ENCODE results near the gene KCTD11. TPM values are rescaled to one million over a fixed set of nuclear protein-coding genes. Genes with fewer than 3 reads are reported as not detected.

Gene KCTD11
- total RNA-seq, 1 experiment from 2014 or later, result 5.4 TPM

DNA sequence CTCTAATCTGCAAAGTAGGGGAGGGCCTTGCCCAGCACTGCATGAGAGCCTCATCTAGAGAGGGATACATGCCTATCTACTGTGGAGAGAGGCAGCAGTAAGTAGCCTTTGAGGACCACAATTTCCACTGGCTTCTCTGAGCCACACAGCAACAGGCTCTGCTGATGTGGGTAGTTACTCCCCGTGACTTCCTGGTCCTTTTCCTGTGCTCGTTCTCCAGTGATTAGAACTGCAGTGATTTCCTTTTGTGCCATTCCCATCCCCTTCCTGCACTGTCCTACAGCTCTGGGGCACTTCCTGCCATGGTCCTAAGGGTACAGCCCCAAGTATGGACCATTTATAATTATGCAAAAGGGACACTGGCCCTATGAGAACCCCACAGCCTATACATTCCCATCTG lies 39.3 kb downstream of the KCTD11 start (continued):
- no peak for TF ChIP-seq ELF1 (IDR thresholded peaks at IDR 0.05; ENCODE audit: borderline replicate concordance, low read depth)

DNA sequence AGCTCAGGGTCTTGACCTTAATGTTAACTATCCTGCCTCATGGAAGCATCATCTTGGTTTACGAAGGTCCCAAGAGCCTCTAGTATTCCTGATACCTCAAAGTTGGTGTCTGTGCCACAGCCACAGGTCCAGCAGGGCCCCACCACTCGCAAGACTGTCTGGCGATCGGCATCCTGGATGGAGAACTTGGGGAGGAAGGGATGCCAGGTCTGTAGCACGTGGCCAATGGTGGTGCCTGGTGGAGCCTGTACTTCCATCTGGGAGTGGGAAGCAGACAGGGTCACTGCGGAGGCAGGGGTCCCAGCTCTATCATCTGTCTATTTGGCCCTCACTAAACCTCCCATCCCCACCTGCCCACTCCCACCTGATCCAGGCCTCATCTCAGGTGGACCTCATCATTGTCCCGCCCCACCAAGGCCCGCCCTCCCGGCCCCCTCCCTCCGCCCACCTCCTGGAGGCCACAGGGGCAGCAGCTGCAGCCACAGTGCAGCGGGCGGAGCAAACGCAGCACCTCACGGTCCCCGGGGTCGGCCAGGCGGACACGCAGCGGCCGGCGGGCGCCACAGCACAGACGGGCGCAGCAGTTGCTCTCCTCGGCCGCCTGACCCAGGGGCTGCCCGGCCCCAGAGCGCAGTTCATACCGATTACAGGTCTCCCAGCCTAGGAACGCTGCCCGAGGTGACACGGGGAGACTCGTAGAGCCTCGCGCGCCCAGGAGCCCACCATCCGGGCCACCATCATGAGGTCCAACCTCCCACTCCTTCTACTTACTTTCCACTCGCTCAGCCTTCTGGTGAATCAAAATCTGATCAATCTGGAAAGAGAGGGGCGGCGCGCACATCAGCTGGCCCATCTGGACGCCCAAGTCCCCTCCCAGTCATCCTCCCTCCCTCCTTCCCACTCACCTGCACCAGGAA lies 41.0 kb downstream of the KCTD11 start:
- Histone ChIP-seq H3K4me1 (ENCODE audit: control insufficient read depth in 1 of 2, insufficient read depth in 2 of 2, low read length in 2 of 2) (peaks cover 7 to 22% of the 10 kb centered on the region in 2 experiments; a peak in 3 of 4 replicates), H3K27ac (ENCODE audit: low read depth, low read length) (peak overlapping the region; percentile 93), H3K36me3 (ENCODE audit: control insufficient read depth in 1 of 2, insufficient read depth in 2 of 2, low read length in 2 of 2) (peaks cover 10 to 18% of the 10 kb centered on the region in 2 experiments; a peak in 3 of 4 replicates), H3K9ac (ENCODE audit: low read length) (peak overlapping the region; percentile 75), H4K20me1 (ENCODE audit: insufficient read depth) (no peaks in the 10 kb centered on the region), H2AFZ (ENCODE audit: low read depth, low read length, poor library complexity, severe bottlenecking) (no peak overlapping the region), H3K4me3 (replicated peaks in 1 of 2; ENCODE audit: low read depth in 1 of 2, low read length in 2 of 2) (peak overlapping the region; percentile 58 to 84), H3K79me2 (ENCODE audit: insufficient read depth, low read length) (0 out of 2 replicates have a peak, but pooled peaks cover 7% of the 10 kb centered on the region), H3K9me3 (ENCODE audit: control insufficient read depth in 1 of 2, insufficient read depth in 1 of 2, low read depth in 1 of 2, low read length in 2 of 2) (no peaks in the 10 kb centered on the region), H3K4me2 (ENCODE audit: low read length) (peak overlapping the region; percentile 97), H3K27me3 (ENCODE audit: insufficient read depth, low read length) (no peaks in the 10 kb centered on the region), H3K9me2 (ENCODE audit: insufficient read depth) (no peaks in the 10 kb centered on the region)
- ATAC-seq (no peak), DNase-seq (ENCODE audit: low read depth, low spot score) (no peak)
- TF ChIP-seq, protein P1, sequence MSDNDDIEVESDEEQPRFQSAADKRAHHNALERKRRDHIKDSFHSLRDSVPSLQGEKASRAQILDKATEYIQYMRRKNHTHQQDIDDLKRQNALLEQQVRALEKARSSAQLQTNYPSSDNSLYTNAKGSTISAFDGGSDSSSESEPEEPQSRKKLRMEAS (IDR thresholded peaks at IDR 0.05), result peak; percentile 7; the same call in 1 of the 2 replicates
- no peak for TF ChIP-seq TCF7L2 (IDR thresholded peaks at IDR 0.05; ENCODE audit: borderline replicate concordance, extremely low read depth, insufficient read depth, insufficient read length)
- no TSS peak for BruUV-seq (replicated peaks)
- ChIA-PET RAD21 (ENCODE audit: low non-redundant PET in 1 of 2, low total read pairs in 2 of 2, uncharacterized antibody in 2 of 2, unreplicated experiment in 2 of 2) (no interaction called here), POLR2A (no interaction called here), CTCF (interaction anchor here (1.8 kb wide), 1 partner anchor 44 kb away, joined by 6 read pairs; no protein-coding TSS in a partner anchor)
- intact Hi-C loops (cut with micrococcal nuclease), result loop anchor here (5.0 kb wide), 1 partner anchor 36 kb away; the partner anchor contains the start of gene TMEM95
